ENCODE results near the gene ERGIC1. TPM values are rescaled to one million over a fixed set of nuclear protein-coding genes. Genes with fewer than 3 reads are reported as not detected.
A peak's percentile ranks its signal among the peaks of the same experiment; 100 is the strongest.

Gene ERGIC1
- total RNA-seq, 4 donors from 2014 or later = 50.9 to 83.0 (median 65.5) TPM

- no peaks in the 10 kb centered on the region for H3K27me3 ChIP-seq
- no peak overlapping the region for H3K4me3 ChIP-seq
- no peak for DNase-seq
- no peaks in the 10 kb centered on the region for H3K36me3 ChIP-seq
- H3K27ac ChIP-seq = peak overlapping the region in 3 of 4 donors; percentile 91 to 94 (median 93)
- WGBS, 2 donors = 89 to 97% methylated on average over 7 to 8 of the region's 8 CpGs
- TF ChIP-seq POLR2A (IDR thresholded peaks at IDR 0.05) (no peak), CTCF (IDR thresholded peaks at IDR 0.05) (no peak)
- H3K9me3 ChIP-seq = no peaks in the 10 kb centered on the region
- intact Hi-C loops (cut with DNase I) = no loop called here
- H3K4me1 ChIP-seq = peaks cover 37 to 73% (median 47%) of the 10 kb centered on the region in 3 donors
Observed at GRCh38 chr5:172874647-172875504, 40.8 kb downstream of the ERGIC1 start.

- H3K4me3 ChIP-seq = no peak overlapping the region
- no peak for TF ChIP-seq POLR2A (IDR thresholded peaks at IDR 0.05)
- no peak for TF ChIP-seq CTCF (IDR thresholded peaks at IDR 0.05)
- H3K27me3 ChIP-seq = no peaks in the 10 kb centered on the region
- no peaks in the 10 kb centered on the region for H3K9me3 ChIP-seq
- intact Hi-C loops (cut with DNase I) = no loop called here
- DNase-seq = no peak
- WGBS, 2 donors = 79 to 81% methylated on average over 7 of the region's 7 CpGs
- peak overlapping the region in 3 of 4 donors; percentile 37 to 94 (median 40) for H3K27ac ChIP-seq
- H3K4me1 ChIP-seq = peaks cover 28 to 72% (median 43%) of the 10 kb centered on the region in 3 donors
- no peaks in the 10 kb centered on the region for H3K36me3 ChIP-seq
Observed at GRCh38 chr5:172875505-172876279, 41.6 kb downstream of the ERGIC1 start.

- Histone ChIP-seq H3K9me3 (no peaks in the 10 kb centered on the region), H3K4me3 (no peak overlapping the region), H3K4me1 (peaks cover 20 to 65% (median 34%) of the 10 kb centered on the region in 3 donors), H3K36me3 (no peaks in the 10 kb centered on the region), H3K27ac (peak overlapping the region in 1 of 4 donors; percentile 94), H3K27me3 (no peaks in the 10 kb centered on the region)
- intact Hi-C loops (cut with DNase I) = no loop called here
- TF ChIP-seq CTCF (IDR thresholded peaks at IDR 0.05) = no peak
- TF ChIP-seq POLR2A (IDR thresholded peaks at IDR 0.05) = no peak
- WGBS, 2 donors = 92 to 97% methylated on average over 8 of the region's 8 CpGs
- DNase-seq = no peak
Observed at GRCh38 chr5:172876578-172876977, 42.5 kb downstream of the ERGIC1 start.

- Histone ChIP-seq H3K27ac (peak overlapping the region in 3 of 4 donors; percentile 80 to 88 (median 84)), H3K4me3 (no peak overlapping the region), H3K4me1 (peaks cover 13 to 54% (median 23%) of the 10 kb centered on the region in 3 donors), H3K9me3 (no peaks in the 10 kb centered on the region), H3K36me3 (peaks cover 0 to 3% (median 0%) of the 10 kb centered on the region in 3 donors), H3K27me3 (no peaks in the 10 kb centered on the region)
- no peak for DNase-seq
- WGBS, 2 donors = 85 to 91% methylated on average over 7 to 8 of the region's 9 CpGs
- TF ChIP-seq CTCF (IDR thresholded peaks at IDR 0.05) = no peak
- no peak for TF ChIP-seq POLR2A (IDR thresholded peaks at IDR 0.05)
- intact Hi-C loops (cut with DNase I) = no loop called here
Observed at GRCh38 chr5:172877466-172878260, 43.6 kb downstream of the ERGIC1 start.

All from esophagus squamous epithelium (tissue), 5 donors.